PFSK-1 (cell line): Measurements from ENCODE around the gene PPM1A.

Source experiments
- FOXP2 ChIP-seq: optimal IDR thresholded peaks from 2 replicates; pipeline ENCODE3; 2011; ENCODE audit warnings: borderline replicate concordance, control low read depth, inconsistent platforms; ENCODE audit not compliant: insufficient read depth; ENCODE audit errors: extremely low read length, extremely low read depth
- POLR2AphosphoS5 ChIP-seq: IDR thresholded peaks from 2 replicates; pipeline ENCODE4 v1.6.1; 2012; ENCODE audit warnings: low read depth, mild to moderate bottlenecking, control low read depth, low read length, moderate library complexity
- REST ChIP-seq, 2 experiments: IDR thresholded peaks; 2 replicates each; pipeline versions ENCODE4 v1.6.1 to v1.8.0; 2011 to 2012; ENCODE audit warnings: low read depth in 2 of 2, low read length in 2 of 2, control low read depth in 1 of 2, inconsistent platforms in 1 of 2, mild to moderate bottlenecking in 1 of 2, moderate library complexity in 1 of 2; ENCODE audit not compliant: insufficient read depth in 1 of 2
- SIN3A ChIP-seq: IDR thresholded peaks from 2 replicates; pipeline ENCODE4 v1.6.1; 2012; ENCODE audit warnings: mild to moderate bottlenecking, low read length, moderate library complexity, borderline replicate concordance; ENCODE audit not compliant: insufficient read depth
- TAF1 ChIP-seq: IDR thresholded peaks from 2 replicates; pipeline ENCODE4 v1.6.1; 2012; ENCODE audit warnings: low read length, control low read depth, borderline replicate concordance; ENCODE audit not compliant: insufficient read depth

PPM1A gene

GRCh38 chr14:60229614-60230013 lies 19.4 kb upstream of the PPM1A start:
- no peak for TF ChIP-seq TAF1
- no peak for TF ChIP-seq SIN3A
- TF ChIP-seq FOXP2, result no peak
- TF ChIP-seq POLR2AphosphoS5, result no peak
- no peak for TF ChIP-seq REST (IDR thresholded peaks at IDR 0.05; ENCODE audit: insufficient read depth in 1 of 2, low read depth in 2 of 2, low read length in 2 of 2)

- no peak for TF ChIP-seq FOXP2
- TF ChIP-seq REST (IDR thresholded peaks at IDR 0.05; ENCODE audit: insufficient read depth in 1 of 2, low read depth in 2 of 2, low read length in 2 of 2), result no peak
- no peak for TF ChIP-seq POLR2AphosphoS5
Observed at GRCh38 chr14:60232185-60232584, 16.8 kb upstream of the PPM1A start.

GRCh38 chr14:60233251-60233650 lies 15.8 kb upstream of the PPM1A start:
- TF ChIP-seq REST (IDR thresholded peaks at IDR 0.05; ENCODE audit: insufficient read depth in 1 of 2, low read depth in 2 of 2, low read length in 2 of 2) (no peak), FOXP2 (no peak), TAF1 (no peak), SIN3A (no peak), POLR2AphosphoS5 (no peak)

GRCh38 chr14:60233891-60234290 lies 15.1 kb upstream of the PPM1A start:
- TF ChIP-seq SIN3A (no peak), TAF1 (no peak), REST (IDR thresholded peaks at IDR 0.05; ENCODE audit: insufficient read depth in 1 of 2, low read depth in 2 of 2, low read length in 2 of 2) (no peak), POLR2AphosphoS5 (no peak), FOXP2 (no peak)

GRCh38 chr14:60235440-60235839 lies 13.6 kb upstream of the PPM1A start:
- TF ChIP-seq FOXP2 (no peak), REST (IDR thresholded peaks at IDR 0.05; ENCODE audit: insufficient read depth in 1 of 2, low read depth in 2 of 2, low read length in 2 of 2) (no peak), POLR2AphosphoS5 (no peak), TAF1 (no peak), SIN3A (no peak)
